Sciatic nerve (tissue), 1 donor: ENCODE data around the gene CRYBA1. TPM values are rescaled to one million over a fixed set of nuclear protein-coding genes. Genes with fewer than 3 reads are reported as not detected.

ENCODE experiments used
- total RNA-seq: library from RNA; stranded (reverse); fragmentation: NEBNext Ultra II Directional; extraction: Animal tissue kit (Norgen Biotek cat#: 25700); gene quantifications from one replicate; pipeline ENCODE4 v1.2.1, GENCODE V29; 2021
- donor health status: DM: no; HTN: no; CAD: no.

CRYBA1 gene
- total RNA-seq, 1 donor from 2014 or later, result not detected

Other genes starting within 250 kb of the CRYBA1 start
- not detected for gene SEZ6, start 240.8 kb upstream of the CRYBA1 start, total RNA-seq
- 1.5 TPM for gene PIPOX, start 203.7 kb upstream of the CRYBA1 start, total RNA-seq
- 109 TPM for gene MYO18A, start 66.5 kb upstream of the CRYBA1 start, total RNA-seq
- 53.9 TPM for gene NUFIP2, start 47.3 kb downstream of the CRYBA1 start, total RNA-seq
- 101 TPM for gene TAOK1, start 143.5 kb downstream of the CRYBA1 start, total RNA-seq